Activated CD8-positive, alpha-beta memory T cell treated with anti-CD3 and anti-CD28 coated beads, Interleukin-2, amount 50 U/mL, for 4 hours (primary cell): Measurements from ENCODE around the gene PTPN6.

Source experiments
- DNase-seq: peaks from one replicate; pipeline ENCODE4 v3.0.0-alpha.2; 2020

PTPN6 gene

GRCh38 chr12:6975297-6976032 is 24.3 kb downstream of the PTPN6 start:
- no peak for DNase-seq

- DNase-seq = no peak
Observed at GRCh38 chr12:6977653-6978052, 26.5 kb downstream of the PTPN6 start.

DNA sequence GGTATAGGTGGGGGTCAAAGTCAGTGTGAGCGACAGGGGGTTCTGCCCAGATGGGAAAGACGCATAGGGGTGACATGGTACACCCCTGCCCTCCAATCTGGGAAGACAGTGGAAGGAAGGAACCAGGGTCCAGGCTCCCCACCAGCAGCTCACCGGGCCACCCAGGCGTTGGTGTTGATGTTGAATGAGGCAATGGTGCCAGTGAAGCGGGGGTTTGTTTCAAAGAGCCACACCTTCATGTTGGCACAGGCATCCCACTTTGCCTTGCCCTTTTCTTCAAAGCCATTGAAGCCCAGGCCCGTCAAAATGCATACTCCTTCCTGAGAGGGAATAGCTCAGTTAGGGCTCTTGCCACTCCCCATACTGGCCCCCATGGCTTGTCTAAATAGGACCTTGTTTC is 27.0 kb downstream of the PTPN6 start:
- DNase-seq = no peak

DNA sequence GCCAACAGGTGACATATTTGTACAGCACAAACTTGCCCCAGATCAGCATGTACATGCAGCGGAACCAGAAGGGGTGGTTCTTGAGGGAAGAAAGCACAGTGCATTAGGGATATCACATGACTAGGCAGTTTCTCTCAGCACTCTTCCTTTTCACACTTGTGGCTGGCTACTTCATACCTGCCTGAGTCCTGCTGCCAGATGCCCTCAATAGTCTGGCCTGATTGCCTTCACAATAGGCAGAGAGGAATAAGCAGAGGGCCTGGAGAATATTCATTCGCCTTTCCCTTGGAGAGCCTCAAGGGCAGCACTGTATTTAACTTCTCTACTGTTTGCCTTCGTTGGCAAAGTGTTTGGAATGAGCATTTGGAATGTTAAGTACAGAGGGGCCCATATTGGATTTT is 27.5 kb downstream of the PTPN6 start:
- DNase-seq = no peak

- DNase-seq = no peak
Observed at GRCh38 chr12:6979021-6979420, 27.9 kb downstream of the PTPN6 start.

GRCh38 chr12:6979453-6979852 is 28.3 kb downstream of the PTPN6 start:
- no peak for DNase-seq

DNA sequence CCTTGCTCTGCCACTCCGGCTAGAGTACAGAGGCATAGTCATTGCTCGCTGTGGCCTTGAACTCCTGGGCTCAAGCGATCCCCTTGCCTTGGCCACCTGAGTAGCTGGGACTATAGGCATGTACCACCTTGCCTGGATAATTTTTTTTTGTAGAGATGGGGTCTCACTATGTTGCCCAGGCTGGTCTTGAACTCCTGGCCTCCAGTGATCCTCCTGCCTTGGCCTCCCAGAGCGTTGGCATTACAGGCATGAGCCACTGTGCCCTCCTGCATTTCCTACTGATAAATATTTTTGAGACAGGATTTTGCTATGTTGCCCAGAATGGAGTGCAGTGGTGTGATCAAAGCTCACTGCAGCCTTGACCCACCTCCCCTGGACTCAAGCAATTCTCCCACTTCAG is 28.9 kb downstream of the PTPN6 start:
- DNase-seq = no peak

DNA sequence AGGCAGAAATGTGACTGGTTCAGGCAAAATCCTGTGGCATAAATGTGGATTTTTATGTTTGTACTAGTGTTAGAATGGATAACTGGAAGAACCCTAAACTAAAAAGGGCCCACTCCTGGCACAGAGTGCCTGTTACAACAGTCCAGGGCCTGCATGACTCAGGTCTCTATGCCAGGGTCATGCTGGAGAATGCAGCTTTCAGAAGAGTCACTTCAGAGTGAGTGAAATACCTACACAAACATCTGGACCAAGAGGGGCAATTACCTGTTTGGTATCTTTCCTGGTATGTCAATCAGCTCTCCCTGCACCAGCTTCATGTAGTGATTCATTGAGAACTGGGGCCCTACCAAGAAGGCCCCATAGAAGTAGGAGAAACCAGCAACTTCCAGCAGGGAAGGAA is 29.6 kb downstream of the PTPN6 start:
- no peak for DNase-seq

- DNase-seq = no peak
Observed at GRCh38 chr12:6981152-6982052, 30.2 kb downstream of the PTPN6 start.

DNA sequence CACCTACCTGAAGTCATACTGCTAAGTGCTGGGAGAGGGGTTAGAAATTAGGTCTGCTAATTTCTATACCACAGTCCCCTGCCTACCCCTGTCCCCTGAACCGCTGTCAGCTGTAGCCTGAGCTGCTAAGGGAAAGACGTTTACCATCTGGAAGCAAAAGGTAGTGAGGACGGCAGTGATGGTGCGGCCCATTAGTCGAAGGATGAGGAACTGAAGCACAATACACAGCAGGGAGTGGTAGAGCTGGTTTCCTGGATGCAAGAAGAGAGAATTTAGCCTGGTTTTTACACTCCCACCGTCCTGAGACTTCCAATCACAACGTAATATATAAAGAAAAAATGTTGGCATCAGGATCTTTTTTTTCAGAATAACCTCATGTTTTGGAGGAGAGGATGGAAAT is 31.4 kb downstream of the PTPN6 start:
- no peak for DNase-seq

DNA sequence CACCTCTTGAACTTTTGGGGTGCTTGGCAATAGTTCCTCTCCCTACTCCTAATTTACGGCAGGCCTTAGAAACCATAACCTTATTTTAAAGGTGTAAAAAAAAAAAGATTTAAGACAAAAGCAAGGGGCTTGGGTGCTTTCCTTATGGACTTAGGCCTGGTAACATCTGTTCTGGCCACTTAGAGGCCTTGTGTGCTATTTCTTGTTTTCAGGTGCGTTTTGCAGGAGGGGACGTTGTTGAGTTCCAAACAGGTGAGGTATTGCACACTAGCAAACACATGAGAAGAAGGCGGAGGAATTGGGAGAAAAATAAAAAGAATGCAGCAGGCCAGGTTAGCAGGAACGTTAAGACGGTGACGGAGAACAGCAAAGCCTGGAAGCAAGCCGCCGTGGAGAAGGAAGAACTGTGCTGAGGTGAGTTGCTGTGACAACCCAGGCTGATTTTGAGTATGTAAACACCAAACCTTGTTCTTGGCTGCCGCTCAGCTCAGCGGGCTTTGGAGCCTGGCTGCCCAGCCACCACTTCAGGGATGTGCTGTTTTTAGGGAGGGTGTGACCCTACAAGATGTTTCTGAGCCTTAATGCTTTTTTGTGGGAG is 36.9 kb downstream of the PTPN6 start:
- no peak for DNase-seq

DNA sequence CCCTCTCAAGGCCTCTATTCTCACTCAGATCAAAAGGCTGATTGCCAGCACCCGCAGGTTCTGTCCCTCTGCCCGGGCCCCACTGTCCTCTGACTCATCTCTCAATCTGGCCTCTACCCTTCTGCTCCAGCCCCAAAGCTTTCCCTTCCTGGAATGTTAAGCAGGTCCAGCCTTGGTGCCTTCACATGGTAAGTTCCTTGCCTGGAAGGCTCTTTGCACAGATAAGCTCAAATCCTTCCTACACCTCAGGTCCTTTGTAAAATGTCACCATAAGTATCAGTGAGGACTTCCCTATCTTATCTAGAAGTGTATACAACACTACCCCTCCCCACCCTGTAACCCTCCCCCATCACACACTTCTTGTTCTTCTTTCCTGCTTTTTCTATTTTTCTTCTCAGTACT is 44.9 kb downstream of the PTPN6 start:
- DNase-seq = no peak

- DNase-seq = no peak
Observed at GRCh38 chr12:6998715-6999451, 47.7 kb downstream of the PTPN6 start.

DNA sequence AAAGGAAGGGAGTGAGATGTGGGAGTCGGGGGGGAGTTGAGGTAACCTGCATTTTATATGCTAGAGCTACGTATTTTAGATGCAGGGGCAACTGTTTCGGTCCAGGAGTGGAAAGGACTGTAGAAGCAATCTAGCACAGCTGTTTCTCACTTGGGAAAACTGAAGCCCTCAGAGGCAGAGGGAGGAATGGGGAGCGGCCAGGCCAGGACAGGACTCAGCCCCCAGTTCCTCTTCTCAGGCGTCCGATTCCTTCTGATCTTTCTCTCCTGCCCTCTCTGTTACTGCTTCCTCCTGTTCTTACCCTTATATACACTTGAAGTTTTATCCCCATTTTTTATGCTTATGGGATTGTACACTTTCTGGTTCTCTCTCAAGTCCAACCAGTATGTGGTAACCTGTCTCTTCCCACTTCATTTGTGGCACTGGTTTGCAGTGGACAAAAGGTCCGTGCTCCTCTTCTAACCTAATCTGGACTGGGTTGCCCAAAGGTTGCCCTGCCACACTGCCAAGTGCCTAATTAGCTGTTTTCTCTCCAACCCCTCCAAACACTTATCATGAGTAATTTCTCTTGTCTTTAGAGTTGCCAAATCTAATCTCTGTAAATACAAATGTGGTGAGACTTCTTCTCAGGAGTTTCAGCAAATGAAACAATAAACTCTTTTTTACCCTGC is 50.9 kb downstream of the PTPN6 start:
- DNase-seq = no peak

DNA sequence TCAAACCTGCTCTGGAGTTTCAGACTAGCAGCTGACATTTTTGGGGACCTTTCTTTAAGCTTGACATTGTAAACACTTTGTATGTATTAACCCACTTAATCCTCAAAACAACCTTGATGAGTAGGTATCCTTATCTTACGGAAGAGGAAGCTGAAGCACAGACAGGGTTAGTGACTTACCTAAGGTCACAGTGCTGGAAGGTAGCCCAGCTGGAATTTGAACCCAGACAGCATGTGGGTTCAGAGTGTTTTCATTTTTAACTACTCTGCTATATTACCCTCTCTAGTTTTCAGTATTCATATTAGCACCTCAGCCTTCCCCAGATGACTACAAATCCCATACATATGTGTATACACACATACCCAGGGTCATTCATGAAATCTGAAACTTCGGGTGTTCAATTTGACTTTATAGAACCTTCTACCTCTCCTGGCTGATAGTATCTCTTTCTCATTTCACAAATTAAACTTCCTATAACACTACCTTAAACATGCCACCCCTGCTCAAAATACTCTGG is 53.2 kb downstream of the PTPN6 start:
- no peak for DNase-seq

DNA sequence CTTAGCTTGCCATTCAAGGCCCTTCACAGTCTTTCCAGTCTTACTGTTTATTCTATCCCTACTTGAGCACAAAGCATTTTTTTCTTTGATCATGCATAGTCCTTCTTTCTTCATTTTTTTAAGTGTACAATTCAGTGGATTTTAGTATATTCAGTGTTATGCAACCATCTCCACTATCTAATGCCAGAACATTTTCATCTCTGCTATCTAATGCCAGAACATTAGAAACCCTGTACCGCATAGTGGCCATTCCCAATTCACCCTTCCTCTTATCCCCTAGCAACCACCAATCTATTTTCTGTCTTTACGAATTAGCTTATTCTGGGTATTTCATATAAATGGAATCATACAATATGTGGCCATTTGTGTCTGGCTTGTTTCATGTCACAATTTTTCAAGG is 53.7 kb downstream of the PTPN6 start:
- no peak for DNase-seq

DNA sequence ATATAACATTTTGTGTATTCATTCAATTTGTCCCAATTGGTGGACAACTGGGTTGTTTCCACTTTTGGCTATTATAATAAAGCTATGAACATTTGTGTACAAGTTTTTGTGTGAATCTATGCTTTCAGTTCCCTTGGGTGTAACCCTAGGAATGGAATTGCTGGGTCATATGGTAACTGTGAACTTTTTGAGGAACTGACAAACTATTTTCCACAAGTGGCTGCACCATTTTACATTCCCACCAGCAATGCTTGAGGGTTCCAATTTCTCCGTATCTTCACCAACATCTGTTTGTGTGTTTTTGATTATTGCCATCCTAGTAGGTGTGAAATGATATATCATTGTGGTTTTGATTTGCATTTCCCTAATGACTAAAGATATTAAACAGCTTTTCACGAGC is 54.2 kb downstream of the PTPN6 start:
- DNase-seq = no peak

- no peak for DNase-seq
Observed at GRCh38 chr12:7006639-7007038, 55.5 kb downstream of the PTPN6 start.

DNA sequence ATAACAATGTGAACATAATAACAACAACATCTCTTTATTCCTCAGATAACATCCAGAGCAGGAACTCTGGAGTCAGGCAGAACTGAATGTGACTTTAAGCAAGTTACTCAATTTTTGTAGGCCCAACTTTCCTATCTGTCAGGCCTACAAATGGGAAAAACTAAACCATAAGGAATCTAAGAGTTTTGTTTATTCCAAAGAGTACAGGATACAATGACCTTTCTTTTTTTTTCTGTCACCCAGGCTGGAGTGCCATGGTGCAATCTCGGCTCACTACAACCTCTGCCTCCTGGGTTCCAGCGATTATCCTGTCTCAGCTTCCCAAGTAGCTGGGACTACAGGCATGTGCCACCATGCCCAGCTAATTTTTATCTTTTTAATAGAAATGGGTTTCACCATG is 57.7 kb downstream of the PTPN6 start:
- no peak for DNase-seq

DNA sequence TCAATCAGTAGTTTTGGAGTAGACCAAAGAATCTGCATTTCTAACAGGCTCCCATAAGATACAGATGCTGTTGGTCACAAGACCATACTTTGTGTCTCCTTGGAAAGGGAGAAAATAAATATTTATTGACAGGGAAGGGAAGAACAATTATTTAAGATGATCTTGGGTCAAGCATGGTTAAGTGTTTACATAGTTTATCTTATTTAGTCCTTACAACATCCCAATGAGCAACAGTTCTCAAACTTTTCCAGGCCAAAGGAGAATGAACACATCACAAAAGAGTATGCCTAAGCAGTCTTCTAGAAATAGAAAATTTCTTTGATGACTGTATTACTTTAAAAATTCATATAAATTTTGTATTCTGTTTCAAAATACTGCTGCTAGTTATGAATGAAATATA is 58.4 kb downstream of the PTPN6 start:
- DNase-seq = no peak
